ENCODE results near the gene DPH3. TPM values are rescaled to one million over a fixed set of nuclear protein-coding genes. Genes with fewer than 3 reads are reported as not detected.

The DPH3 gene
- total and polyA plus RNA-seq, 2 experiments from 2014 or later: 15.3 to 84.3 TPM

DNA sequence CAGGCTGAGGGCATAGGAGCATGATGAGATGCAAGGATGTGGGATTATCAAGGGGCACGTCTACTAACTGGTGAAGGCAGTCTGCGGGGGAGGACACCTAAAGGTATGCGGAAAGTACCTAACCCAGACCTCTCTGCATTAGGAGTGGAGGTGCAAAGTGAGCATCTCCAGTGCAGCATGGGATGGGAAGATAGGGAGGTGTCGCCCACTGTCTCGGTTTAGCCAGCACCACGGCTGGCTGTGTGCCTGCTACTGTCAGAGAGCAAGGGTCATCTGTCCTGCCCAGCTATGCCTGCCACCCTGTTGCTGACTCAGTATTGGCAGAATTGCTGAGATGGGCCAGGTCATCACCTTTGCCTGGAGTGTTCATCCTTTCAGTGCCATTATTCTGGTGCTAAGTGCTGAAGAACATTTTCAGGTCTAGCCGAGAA is 40.4 kb upstream of the DPH3 start:
- Mint-ChIP-seq H3K4me1 (peaks cover 49% of the 10 kb centered on the region), H3K27me3 (ENCODE audit: insufficient read depth, low read depth, poor library complexity) (peaks cover 1% of the 10 kb centered on the region), H3K9me3 (no peaks in the 10 kb centered on the region), H3K4me3 (no peak overlapping the region), H3K36me3 (ENCODE audit: low read depth) (peaks cover 37% of the 10 kb centered on the region), H3K27ac (no peak overlapping the region)
- ATAC-seq (no peak), DNase-seq (ENCODE audit: low spot score) (no peak)
- no peak for TF ChIP-seq ZNF114 (CRISPR knock-in tag; IDR thresholded peaks at IDR 0.05)
- no peak for TF ChIP-seq ZNF331 (CRISPR knock-in tag; IDR thresholded peaks at IDR 0.05; ENCODE audit: low read depth)
- no peak for TF ChIP-seq ZNF462 (CRISPR knock-in tag; IDR thresholded peaks at IDR 0.05)
- TF ChIP-seq EZH2 (IDR thresholded peaks at IDR 0.05; ENCODE audit: low read depth, unreplicated experiment): no peak
- no peak for TF ChIP-seq CREB1 (CRISPR knock-in tag; IDR thresholded peaks at IDR 0.05; ENCODE audit: low read depth)
- no peaks in the 10 kb centered on the region; the same call in 1 of the 2 replicates for H3K79me2 ChIP-seq (replicated peaks; ENCODE audit: insufficient read depth)
- H3K4me3 ChIP-seq: no peak overlapping the region
- no peaks in the 10 kb centered on the region for H3K9me2 ChIP-seq (ENCODE audit: insufficient read depth)
- H3F3A ChIP-seq (replicated peaks; ENCODE audit: low read depth): 0 out of 2 replicates have a peak, but pooled peaks cover 2% of the 10 kb centered on the region
- peaks cover 6% of the 10 kb centered on the region; the same call in 1 of the 2 replicates for H3K36me3 ChIP-seq (ENCODE audit: insufficient read depth)
- no peak overlapping the region for H3K4me2 ChIP-seq
- no peaks in the 10 kb centered on the region for H4K20me1 ChIP-seq (replicated peaks; ENCODE audit: insufficient read depth)
- H2AFZ ChIP-seq: no peak overlapping the region
- H3K27ac ChIP-seq (ENCODE audit: low read depth): no peak overlapping the region
- peaks cover 34% of the 10 kb centered on the region for H3K4me1 ChIP-seq (ENCODE audit: insufficient read depth)
- no peaks in the 10 kb centered on the region for H3K27me3 ChIP-seq (ENCODE audit: insufficient read depth)
